WTC11 (cell line): ENCODE data around the gene TNFAIP3. TPM values are rescaled to one million over a fixed set of nuclear protein-coding genes. Genes with fewer than 3 reads are reported as not detected.

Experiments used
- ATAC-seq: fragments of 200-7000 bp; cut with Tn5 transposase; 2 replicates; pipeline ENCODE4 v1.10.0; 2021; ENCODE audit warnings: mild to moderate bottlenecking, moderate library complexity
- CTCF ChIA-PET: fragments of 300-600 bp; sonication (Branson Sonifier 250); formaldehyde crosslinking; loops from one replicate; lab custom pipeline; 2021; ENCODE audit warnings: antibody characterized with exemption; lab: Charles Lee
- POLR2A ChIA-PET: fragments of 350-600 bp; sonication (Branson Sonifier 250); formaldehyde crosslinking; loops from one replicate; lab custom pipeline; 2021; ENCODE audit warnings: antibody characterized with exemption; lab: Charles Lee
- DNase-seq: peaks from one replicate; pipeline ENCODE4 v3.0.0; 2021; ENCODE audit warnings: low spot score
- H3K27ac Mint-ChIP-seq: 2 replicates; pipeline ENCODE4 v1.8.0; 2021; ENCODE audit warnings: mixed read lengths
- H3K27me3 Mint-ChIP-seq: 2 replicates; pipeline ENCODE4 v1.8.0; 2021; ENCODE audit warnings: low read depth, mild to moderate bottlenecking, moderate library complexity, mixed read lengths
- H3K36me3 Mint-ChIP-seq: 2 replicates; pipeline ENCODE4 v1.8.0; 2021; ENCODE audit warnings: mixed read lengths
- H3K4me1 Mint-ChIP-seq: 2 replicates; pipeline ENCODE4 v1.8.0; 2022; ENCODE audit warnings: mixed read lengths
- H3K4me3 Mint-ChIP-seq: 2 replicates; pipeline ENCODE4 v1.8.0; 2021; ENCODE audit warnings: mild to moderate bottlenecking, moderate library complexity, mixed read lengths
- H3K9me3 Mint-ChIP-seq: 2 replicates; pipeline ENCODE4 v1.8.0; 2021; ENCODE audit warnings: mixed read lengths
- ATF2 ChIP-seq: sonication (generic); formaldehyde crosslinking; IDR thresholded peaks from 2 replicates; pipeline ENCODE4 v1.8.1; 2022; ENCODE audit warnings: low read depth, missing genetic modification reagents, borderline replicate concordance
- CREB1 ChIP-seq: sonication (generic); formaldehyde crosslinking; IDR thresholded peaks from 2 replicates; pipeline ENCODE4 v1.8.0; 2023; ENCODE audit warnings: mild to moderate bottlenecking, missing genetic modification reagents
- CREM ChIP-seq: sonication (generic); formaldehyde crosslinking; IDR thresholded peaks from 2 replicates; pipeline ENCODE4 v1.8.1; 2022; ENCODE audit warnings: mild to moderate bottlenecking, missing genetic modification reagents, moderate library complexity
- E2F1 ChIP-seq: sonication (generic); formaldehyde crosslinking; IDR thresholded peaks from 2 replicates; pipeline ENCODE4 v1.8.0; 2022; ENCODE audit warnings: mild to moderate bottlenecking, missing genetic modification reagents
- E2F4 ChIP-seq: sonication (generic); formaldehyde crosslinking; IDR thresholded peaks from 2 replicates; pipeline ENCODE4 v1.8.1; 2022; ENCODE audit warnings: low read depth, mild to moderate bottlenecking, moderate library complexity, missing genetic modification reagents, borderline replicate concordance
- E2F5 ChIP-seq: sonication (generic); formaldehyde crosslinking; IDR thresholded peaks from 2 replicates; pipeline ENCODE4 v1.8.1; 2022; ENCODE audit warnings: mild to moderate bottlenecking, moderate library complexity, missing genetic modification reagents
- ELF4 ChIP-seq: sonication (generic); formaldehyde crosslinking; IDR thresholded peaks from 2 replicates; pipeline ENCODE4 v1.8.1; 2022; ENCODE audit warnings: low read depth, mild to moderate bottlenecking, moderate library complexity, missing genetic modification reagents
- EMX1 ChIP-seq: fragments of 250-450 bp; sonication (Bioruptor Pico); IDR thresholded peaks from 2 replicates; pipeline ENCODE4 v1.8.0; 2021; ENCODE audit warnings: mild to moderate bottlenecking
- FOXJ3 ChIP-seq: sonication (generic); formaldehyde crosslinking; IDR thresholded peaks from 2 replicates; pipeline ENCODE4 v1.9.0; 2021; ENCODE audit warnings: missing genetic modification reagents, mild to moderate bottlenecking, borderline replicate concordance
- FOXP1 ChIP-seq: sonication (generic); formaldehyde crosslinking; IDR thresholded peaks from 2 replicates; pipeline ENCODE4 v1.8.0; 2022; ENCODE audit warnings: missing genetic modification reagents, mild to moderate bottlenecking, moderate library complexity, borderline replicate concordance
- FOXP4 ChIP-seq: sonication (generic); formaldehyde crosslinking; IDR thresholded peaks from 2 replicates; pipeline ENCODE4 v1.8.0; 2022; ENCODE audit warnings: mild to moderate bottlenecking, missing genetic modification reagents
- HMGXB4 ChIP-seq: sonication (generic); formaldehyde crosslinking; IDR thresholded peaks from 2 replicates; pipeline ENCODE4 v1.8.1; 2023; ENCODE audit warnings: mild to moderate bottlenecking, moderate library complexity, missing genetic modification reagents
- JUN ChIP-seq: sonication (generic); formaldehyde crosslinking; IDR thresholded peaks from 2 replicates; pipeline ENCODE4 v1.8.0; 2023; ENCODE audit warnings: mild to moderate bottlenecking, missing genetic modification reagents
- NR1H2 ChIP-seq: sonication (generic); formaldehyde crosslinking; IDR thresholded peaks from 2 replicates; pipeline ENCODE4 v1.9.0; 2021; ENCODE audit warnings: mild to moderate bottlenecking, moderate library complexity, missing genetic modification reagents
- PREB ChIP-seq: sonication (generic); formaldehyde crosslinking; IDR thresholded peaks from 2 replicates; pipeline ENCODE4 v1.8.1; 2022; ENCODE audit warnings: mild to moderate bottlenecking, missing genetic modification reagents, moderate library complexity, borderline replicate concordance
- ZNF281 ChIP-seq: sonication (generic); formaldehyde crosslinking; IDR thresholded peaks from 2 replicates; pipeline ENCODE4 v1.8.0; 2023; ENCODE audit warnings: mild to moderate bottlenecking, missing genetic modification reagents
- ZNF317 ChIP-seq: sonication (generic); formaldehyde crosslinking; IDR thresholded peaks from 2 replicates; pipeline ENCODE4 v1.8.1; 2023; ENCODE audit warnings: low read depth, mild to moderate bottlenecking, moderate library complexity, missing genetic modification reagents, borderline replicate concordance
- ZNF396 ChIP-seq: fragments of 250-450 bp; sonication (Bioruptor Pico); IDR thresholded peaks from 2 replicates; pipeline ENCODE4 v1.8.0; 2021; ENCODE audit warnings: mild to moderate bottlenecking, moderate library complexity, borderline replicate concordance
- ZNF416 ChIP-seq: fragments of 250-450 bp; sonication (Bioruptor Pico); IDR thresholded peaks from 2 replicates; pipeline ENCODE4 v1.9.0; 2021; ENCODE audit warnings: mild to moderate bottlenecking, inconsistent platforms
- ZNF532 ChIP-seq: fragments of 250-450 bp; sonication (Bioruptor Pico); IDR thresholded peaks from 2 replicates; pipeline ENCODE4 v1.9.0; 2021; ENCODE audit warnings: mild to moderate bottlenecking, borderline replicate concordance
- total RNA-seq: library from RNA; stranded (reverse); gene quantifications from 3 replicates; pipeline ENCODE4 v1.2.3, GENCODE V29; 2021

TNFAIP3 gene
- total RNA-seq, 1 experiment from 2014 or later = 4.2 TPM

- no peak for TF ChIP-seq ZNF532
- no peak for TF ChIP-seq ZNF416 (CRISPR knock-in tag)
- no peak for TF ChIP-seq PREB (CRISPR knock-in tag)
- TF ChIP-seq ZNF396 (CRISPR knock-in tag) = no peak
- no peak for TF ChIP-seq JUN
- TF ChIP-seq FOXP1 (CRISPR knock-in tag) = no peak
- no peak for TF ChIP-seq E2F5 (CRISPR knock-in tag)
- TF ChIP-seq ZNF317 (CRISPR knock-in tag) = no peak
- TF ChIP-seq NR1H2 (CRISPR knock-in tag) = no peak
- no peak for TF ChIP-seq ZNF281
- no peak for TF ChIP-seq FOXJ3
- no peak for TF ChIP-seq EMX1
- no peak for TF ChIP-seq ELF4
- no peak for TF ChIP-seq FOXP4 (CRISPR knock-in tag)
These were observed 60.7 kb downstream of the TNFAIP3 start (continued) for GRCh38 chr6:137927777-137928218.

GRCh38 chr6:137928286-137928685 is 61.2 kb downstream of the TNFAIP3 start:
- H3K27me3 Mint-ChIP-seq = peaks cover 11% of the 10 kb centered on the region
- POLR2A ChIA-PET = no interaction called here
- CTCF ChIA-PET = no interaction called here
- no peak for ATAC-seq
- no peak overlapping the region for H3K27ac Mint-ChIP-seq
- H3K36me3 Mint-ChIP-seq = no peaks in the 10 kb centered on the region
- H3K4me1 Mint-ChIP-seq = peaks cover 34% of the 10 kb centered on the region
- DNase-seq = no peak
- H3K9me3 Mint-ChIP-seq = no peaks in the 10 kb centered on the region
- no peak overlapping the region for H3K4me3 Mint-ChIP-seq
- TF ChIP-seq HMGXB4 (no peak), CREM (CRISPR knock-in tag) (no peak), E2F4 (CRISPR knock-in tag) (no peak), CREB1 (no peak), E2F1 (CRISPR knock-in tag) (no peak), ATF2 (CRISPR knock-in tag) (no peak)
